Measurements from ENCODE around the gene KIF13A. TPM values are rescaled to one million over a fixed set of nuclear protein-coding genes. Genes with fewer than 3 reads are reported as not detected.
"Not testable (repeated sequence)": the region's sequence is repeated elsewhere in the genome, so short reads cannot be mapped to it uniquely, and the experiment has no call there.

Gene KIF13A
- total RNA-seq, 3 donors from 2014 or later (not counting 1 experiment from before 2014, with no cell fraction given), result 15.0 to 26.4 (median 19.5) TPM

DNA sequence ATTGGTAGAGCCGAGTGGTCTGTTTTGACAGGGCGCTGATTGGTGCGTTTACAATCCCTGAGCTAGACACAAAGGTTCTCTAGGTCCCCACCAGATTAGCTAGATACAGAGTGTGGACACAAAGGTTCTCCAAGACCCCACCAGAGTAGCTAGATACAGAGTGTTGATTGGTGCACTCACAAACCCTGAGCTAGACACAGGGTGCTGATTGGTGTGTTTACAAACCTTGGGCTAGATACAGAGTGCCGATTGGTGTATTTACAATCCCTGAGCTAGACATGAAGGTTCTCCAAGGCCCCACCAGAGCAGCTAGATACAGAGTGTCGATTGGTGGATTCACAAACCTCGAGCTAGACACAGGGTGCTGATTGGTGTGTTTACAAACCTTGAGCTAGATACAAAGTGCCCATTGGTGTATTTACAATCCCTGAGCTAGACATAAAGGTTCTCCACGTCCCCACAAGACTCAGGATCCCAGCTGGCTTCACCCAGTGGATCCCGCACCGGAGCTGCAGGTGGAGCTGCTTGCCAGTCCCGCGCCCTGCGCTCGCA, 242.6 kb downstream of the KIF13A start:
- DNase-seq; H3K27ac ChIP-seq (ENCODE audit: low read length); H3K4me3 ChIP-seq (ENCODE audit: low read length); H3K9me3 Mint-ChIP-seq; H3K4me3 Mint-ChIP-seq; H3K9me3 ChIP-seq (ENCODE audit: control insufficient read depth, insufficient read depth, low read length); intact Hi-C loops (cut with micrococcal nuclease); H3K36me3 Mint-ChIP-seq; H3K4me1 Mint-ChIP-seq; H3K4me1 ChIP-seq (ENCODE audit: control insufficient read depth, insufficient read depth, low read length); H3K27me3 ChIP-seq (ENCODE audit: control insufficient read depth, insufficient read depth, low read length); H3K36me3 ChIP-seq (ENCODE audit: control insufficient read depth, insufficient read depth, low read length); H3K27me3 Mint-ChIP-seq (ENCODE audit: low read depth in 2 of 2); H3K27ac Mint-ChIP-seq; ATAC-seq: not testable (repeated sequence)
- 93% methylated on average over 10 of the region's 13 CpGs for WGBS (ENCODE audit: insufficient coverage)

DNA sequence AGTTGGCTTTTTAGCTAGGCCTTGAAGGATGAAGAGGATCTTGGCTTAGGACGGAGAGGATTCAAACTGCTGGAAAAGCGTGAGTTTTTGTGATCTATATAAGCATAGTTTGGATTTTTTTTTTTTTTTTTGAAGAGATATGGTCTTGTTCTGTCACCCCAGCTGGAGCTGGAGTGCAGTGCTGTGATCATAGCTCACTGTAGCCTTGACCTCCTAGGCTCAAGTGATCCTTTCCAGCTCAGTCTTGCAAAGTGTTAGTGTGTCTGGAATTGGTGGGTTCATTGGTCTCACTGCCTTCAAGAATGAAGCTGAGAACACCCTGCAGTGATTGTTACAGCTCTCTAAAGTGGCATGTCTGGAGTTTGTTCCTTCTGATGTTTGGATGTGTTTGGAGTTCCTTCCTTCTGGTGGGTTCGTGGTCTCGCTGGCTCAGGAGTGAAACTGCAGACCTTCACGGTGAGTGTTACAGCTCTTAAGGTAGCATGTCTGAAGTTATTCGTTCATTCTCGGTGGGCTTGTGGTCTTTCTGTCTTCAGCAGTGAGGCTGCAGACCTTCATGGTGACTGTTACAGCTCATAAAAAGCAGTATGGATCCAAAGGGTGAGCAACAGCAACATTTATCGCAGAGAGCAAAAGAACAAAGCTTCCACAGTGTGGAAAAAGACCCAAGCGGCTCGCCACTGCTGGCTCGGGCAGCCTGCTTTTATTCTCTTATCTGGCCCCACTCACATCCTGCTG, 243.2 kb downstream of the KIF13A start:
- H3K27ac Mint-ChIP-seq, result no peak overlapping the region
- H3K36me3 Mint-ChIP-seq, result peaks cover 2% of the 10 kb centered on the region
- WGBS (ENCODE audit: insufficient coverage), result 61% methylated on average over 11 of the region's 11 CpGs

DNA sequence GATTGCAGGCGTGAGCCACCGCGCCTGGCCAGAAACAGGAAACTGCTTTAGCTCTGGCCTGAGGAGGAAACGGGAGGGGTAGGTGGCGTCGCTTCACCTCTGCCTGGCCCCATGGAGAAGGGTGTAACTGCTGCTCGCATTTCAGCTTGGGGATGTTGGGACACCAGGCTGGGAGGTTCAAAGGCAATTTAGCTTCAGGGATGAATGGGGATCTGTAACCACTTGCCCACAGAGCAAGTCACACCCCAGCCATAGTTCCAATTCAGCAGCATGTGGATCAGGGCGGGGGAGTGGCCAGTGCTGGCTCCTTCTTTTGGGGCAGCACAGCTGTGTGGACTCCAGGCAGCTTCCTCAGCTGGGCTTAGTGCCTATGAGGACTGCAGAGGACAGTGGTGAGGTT, 245.9 kb downstream of the KIF13A start:
- H3K36me3 ChIP-seq (ENCODE audit: control insufficient read depth, insufficient read depth, low read length), result no peaks in the 10 kb centered on the region
- no peaks in the 10 kb centered on the region for H3K27me3 ChIP-seq (ENCODE audit: control insufficient read depth, insufficient read depth, low read length)
- no peak overlapping the region for H3K27ac ChIP-seq (ENCODE audit: low read length)
- TF ChIP-seq, protein P1, sequence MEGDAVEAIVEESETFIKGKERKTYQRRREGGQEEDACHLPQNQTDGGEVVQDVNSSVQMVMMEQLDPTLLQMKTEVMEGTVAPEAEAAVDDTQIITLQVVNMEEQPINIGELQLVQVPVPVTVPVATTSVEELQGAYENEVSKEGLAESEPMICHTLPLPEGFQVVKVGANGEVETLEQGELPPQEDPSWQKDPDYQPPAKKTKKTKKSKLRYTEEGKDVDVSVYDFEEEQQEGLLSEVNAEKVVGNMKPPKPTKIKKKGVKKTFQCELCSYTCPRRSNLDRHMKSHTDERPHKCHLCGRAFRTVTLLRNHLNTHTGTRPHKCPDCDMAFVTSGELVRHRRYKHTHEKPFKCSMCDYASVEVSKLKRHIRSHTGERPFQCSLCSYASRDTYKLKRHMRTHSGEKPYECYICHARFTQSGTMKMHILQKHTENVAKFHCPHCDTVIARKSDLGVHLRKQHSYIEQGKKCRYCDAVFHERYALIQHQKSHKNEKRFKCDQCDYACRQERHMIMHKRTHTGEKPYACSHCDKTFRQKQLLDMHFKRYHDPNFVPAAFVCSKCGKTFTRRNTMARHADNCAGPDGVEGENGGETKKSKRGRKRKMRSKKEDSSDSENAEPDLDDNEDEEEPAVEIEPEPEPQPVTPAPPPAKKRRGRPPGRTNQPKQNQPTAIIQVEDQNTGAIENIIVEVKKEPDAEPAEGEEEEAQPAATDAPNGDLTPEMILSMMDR (IDR thresholded peaks at IDR 0.05), result no peak
- peaks cover 14% of the 10 kb centered on the region for H3K36me3 Mint-ChIP-seq
- no peaks in the 10 kb centered on the region for H3K4me1 Mint-ChIP-seq
- no peaks in the 10 kb centered on the region for H3K4me1 ChIP-seq (ENCODE audit: control insufficient read depth, insufficient read depth, low read length)
- intact Hi-C loops (cut with micrococcal nuclease), result no loop called here
- no peak for DNase-seq
- no peak for ATAC-seq
- H3K27ac Mint-ChIP-seq, result no peak overlapping the region
- no peak overlapping the region for H3K4me3 ChIP-seq (ENCODE audit: low read length)
- no peak overlapping the region for H3K4me3 Mint-ChIP-seq
- H3K9me3 Mint-ChIP-seq, result peaks cover 7 to 8% of the 10 kb centered on the region in 2 donors
- 52% methylated on average over 8 of the region's 8 CpGs for WGBS (ENCODE audit: insufficient coverage)
- no peaks in the 10 kb centered on the region for H3K27me3 Mint-ChIP-seq (ENCODE audit: low read depth in 2 of 2)
- H3K9me3 ChIP-seq (ENCODE audit: control insufficient read depth, insufficient read depth, low read length), result peaks cover 7% of the 10 kb centered on the region

More for the DNA sequence above, 243.2 kb downstream of the KIF13A start:
- Histone ChIP-seq H3K4me3 (ENCODE audit: low read length) (no peak overlapping the region), H3K27me3 (ENCODE audit: control insufficient read depth, insufficient read depth, low read length) (no peaks in the 10 kb centered on the region), H3K36me3 (ENCODE audit: control insufficient read depth, insufficient read depth, low read length) (no peaks in the 10 kb centered on the region), H3K27ac (ENCODE audit: low read length) (no peak overlapping the region), H3K4me1 (ENCODE audit: control insufficient read depth, insufficient read depth, low read length) (no peaks in the 10 kb centered on the region), H3K9me3 (ENCODE audit: control insufficient read depth, insufficient read depth, low read length) (no peaks in the 10 kb centered on the region)
- Mint-ChIP-seq H3K4me3 (no peak overlapping the region), H3K4me1 (no peaks in the 10 kb centered on the region), H3K9me3 (no peaks in the 10 kb centered on the region), H3K27me3 (ENCODE audit: low read depth in 2 of 2) (no peaks in the 10 kb centered on the region)
- ATAC-seq (no peak), DNase-seq (no peak)
- intact Hi-C loops (cut with micrococcal nuclease), result no loop called here
- TF ChIP-seq, protein P1 (IDR thresholded peaks at IDR 0.05), result no peak

DNA sequence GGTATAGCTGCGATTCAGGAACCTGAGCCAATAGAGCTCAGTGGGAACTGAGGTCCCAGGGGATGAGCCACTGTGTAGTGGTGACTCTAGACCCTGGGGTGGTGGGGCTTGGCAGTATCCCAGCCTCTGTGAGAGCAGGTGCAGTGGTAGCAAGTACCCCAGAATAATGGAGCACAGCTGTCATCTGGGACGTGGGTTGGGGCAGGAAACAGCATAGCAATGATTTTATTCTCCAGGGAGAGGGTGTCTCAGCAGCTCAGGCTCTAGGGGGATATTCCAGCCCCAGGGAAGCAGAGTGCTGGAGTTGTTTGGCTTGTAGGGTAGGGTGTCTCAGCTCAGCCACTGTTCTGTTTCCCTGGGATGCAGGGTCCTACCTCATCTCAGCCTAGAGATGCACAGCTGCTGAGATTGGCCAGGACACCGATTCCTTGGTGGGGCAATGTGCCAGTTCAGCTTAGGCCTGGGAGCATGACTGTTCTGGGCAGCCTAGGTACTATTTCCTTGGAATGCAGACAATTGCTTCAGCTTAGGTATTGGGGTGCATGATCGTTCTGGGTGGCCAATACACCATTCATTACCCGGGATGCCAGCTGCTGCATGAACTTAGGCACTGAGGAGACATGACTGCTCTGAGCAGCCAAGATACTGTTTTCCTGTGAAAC, 246.7 kb downstream of the KIF13A start:
- TF ChIP-seq, protein P1 (IDR thresholded peaks at IDR 0.05), result no peak
- no peaks in the 10 kb centered on the region for H3K27me3 Mint-ChIP-seq (ENCODE audit: low read depth in 2 of 2)
- H3K27me3 ChIP-seq (ENCODE audit: control insufficient read depth, insufficient read depth, low read length), result no peaks in the 10 kb centered on the region
- no peaks in the 10 kb centered on the region for H3K4me1 ChIP-seq (ENCODE audit: control insufficient read depth, insufficient read depth, low read length)
- no peak overlapping the region for H3K27ac Mint-ChIP-seq
- 70% methylated on average over 5 of the region's 5 CpGs for WGBS (ENCODE audit: insufficient coverage)
- ATAC-seq (no peak), DNase-seq (no peak)
- H3K27ac ChIP-seq (ENCODE audit: low read length), result no peak overlapping the region
- no peaks in the 10 kb centered on the region for H3K36me3 ChIP-seq (ENCODE audit: control insufficient read depth, insufficient read depth, low read length)
- peaks cover 14% of the 10 kb centered on the region for H3K36me3 Mint-ChIP-seq
- H3K4me3 Mint-ChIP-seq, result no peak overlapping the region
- H3K9me3 ChIP-seq (ENCODE audit: control insufficient read depth, insufficient read depth, low read length), result peaks cover 8% of the 10 kb centered on the region
- intact Hi-C loops (cut with micrococcal nuclease), result no loop called here
- no peak overlapping the region for H3K4me3 ChIP-seq (ENCODE audit: low read length)
- no peaks in the 10 kb centered on the region for H3K4me1 Mint-ChIP-seq
- peaks cover 7 to 8% of the 10 kb centered on the region in 2 donors for H3K9me3 Mint-ChIP-seq

Data from natural killer cell (primary cell).